WTC11 (cell line): ENCODE results near the gene SLC2A4. TPM values are rescaled to one million over a fixed set of nuclear protein-coding genes. Genes with fewer than 3 reads are reported as not detected.
A peak's percentile ranks its signal among the peaks of the same experiment; 100 is the strongest.

Experiments used
- ATAC-seq: fragments of 200-7000 bp; cut with Tn5 transposase; 2 replicates; pipeline ENCODE4 v1.10.0; 2021; ENCODE audit warnings: mild to moderate bottlenecking, moderate library complexity
- CTCF ChIA-PET: fragments of 300-600 bp; sonication (Branson Sonifier 250); formaldehyde crosslinking; loops from one replicate; lab custom pipeline; 2021; ENCODE audit warnings: antibody characterized with exemption; lab: Charles Lee
- POLR2A ChIA-PET: fragments of 350-600 bp; sonication (Branson Sonifier 250); formaldehyde crosslinking; loops from one replicate; lab custom pipeline; 2021; ENCODE audit warnings: antibody characterized with exemption; lab: Charles Lee
- DNase-seq: peaks from one replicate; pipeline ENCODE4 v3.0.0; 2021; ENCODE audit warnings: low spot score
- H3K27ac Mint-ChIP-seq: 2 replicates; pipeline ENCODE4 v1.8.0; 2021; ENCODE audit warnings: mixed read lengths
- H3K27me3 Mint-ChIP-seq: 2 replicates; pipeline ENCODE4 v1.8.0; 2021; ENCODE audit warnings: low read depth, mild to moderate bottlenecking, moderate library complexity, mixed read lengths
- H3K36me3 Mint-ChIP-seq: 2 replicates; pipeline ENCODE4 v1.8.0; 2021; ENCODE audit warnings: mixed read lengths
- H3K4me1 Mint-ChIP-seq: 2 replicates; pipeline ENCODE4 v1.8.0; 2022; ENCODE audit warnings: mixed read lengths
- H3K4me3 Mint-ChIP-seq: 2 replicates; pipeline ENCODE4 v1.8.0; 2021; ENCODE audit warnings: mild to moderate bottlenecking, moderate library complexity, mixed read lengths
- H3K9me3 Mint-ChIP-seq: 2 replicates; pipeline ENCODE4 v1.8.0; 2021; ENCODE audit warnings: mixed read lengths
- CBFB ChIP-seq: sonication (generic); formaldehyde crosslinking; IDR thresholded peaks from 2 replicates; pipeline ENCODE4 v1.8.1; 2022; ENCODE audit warnings: mild to moderate bottlenecking, low read depth, missing genetic modification reagents
- CREM ChIP-seq: sonication (generic); formaldehyde crosslinking; IDR thresholded peaks from 2 replicates; pipeline ENCODE4 v1.8.1; 2022; ENCODE audit warnings: mild to moderate bottlenecking, missing genetic modification reagents, moderate library complexity
- ESRRA ChIP-seq: sonication (generic); formaldehyde crosslinking; IDR thresholded peaks from 2 replicates; pipeline ENCODE4 v1.8.1; 2022; ENCODE audit warnings: mild to moderate bottlenecking, missing genetic modification reagents, borderline replicate concordance
- FOXP1 ChIP-seq: sonication (generic); formaldehyde crosslinking; IDR thresholded peaks from 2 replicates; pipeline ENCODE4 v1.8.0; 2022; ENCODE audit warnings: missing genetic modification reagents, mild to moderate bottlenecking, moderate library complexity, borderline replicate concordance
- KAT7 ChIP-seq: sonication (generic); formaldehyde crosslinking; IDR thresholded peaks from 2 replicates; pipeline ENCODE4 v1.8.1; 2023; ENCODE audit warnings: missing genetic modification reagents, mild to moderate bottlenecking, borderline replicate concordance
- PRRX2 ChIP-seq: fragments of 250-450 bp; sonication (Bioruptor Pico); IDR thresholded peaks from 2 replicates; pipeline ENCODE4 v1.8.0; 2021; ENCODE audit warnings: mild to moderate bottlenecking
- RORB ChIP-seq: fragments of 250-450 bp; sonication (Bioruptor Pico); IDR thresholded peaks from 2 replicates; pipeline ENCODE4 v1.9.0; 2021; ENCODE audit warnings: mild to moderate bottlenecking
- TEAD4 ChIP-seq: sonication (generic); formaldehyde crosslinking; IDR thresholded peaks from 2 replicates; pipeline ENCODE4 v1.8.0; 2022; ENCODE audit warnings: mild to moderate bottlenecking, missing genetic modification reagents
- TP53 ChIP-seq: sonication (generic); formaldehyde crosslinking; IDR thresholded peaks from 2 replicates; pipeline ENCODE4 v1.8.1; 2023; ENCODE audit warnings: mild to moderate bottlenecking, missing genetic modification reagents
- ZBTB21 ChIP-seq: sonication (generic); formaldehyde crosslinking; IDR thresholded peaks from 2 replicates; pipeline ENCODE4 v1.8.1; 2023; ENCODE audit warnings: mild to moderate bottlenecking, missing genetic modification reagents, borderline replicate concordance
- ZNF317 ChIP-seq: sonication (generic); formaldehyde crosslinking; IDR thresholded peaks from 2 replicates; pipeline ENCODE4 v1.8.1; 2023; ENCODE audit warnings: low read depth, mild to moderate bottlenecking, moderate library complexity, missing genetic modification reagents, borderline replicate concordance
- total RNA-seq: library from RNA; stranded (reverse); gene quantifications from 3 replicates; pipeline ENCODE4 v1.2.3, GENCODE V29; 2021
- TF ChIP-seq, protein P1 (sequence below): sonication (generic); formaldehyde crosslinking; IDR thresholded peaks from 2 replicates; pipeline ENCODE4 v1.8.0; 2022; ENCODE audit warnings: mild to moderate bottlenecking, missing genetic modification reagents
- TF ChIP-seq, protein P2 (sequence below): fragments of 250-450 bp; sonication (Bioruptor Pico); IDR thresholded peaks from 2 replicates; pipeline ENCODE4 v1.9.0; 2021; ENCODE audit warnings: mild to moderate bottlenecking
- TF ChIP-seq, protein P3 (sequence below): sonication (generic); formaldehyde crosslinking; IDR thresholded peaks from 2 replicates; pipeline ENCODE4 v1.8.1; 2023; ENCODE audit warnings: mild to moderate bottlenecking, missing genetic modification reagents
- TF ChIP-seq, protein P4 (sequence below): sonication (generic); formaldehyde crosslinking; IDR thresholded peaks from 2 replicates; pipeline ENCODE4 v1.8.1; 2023; ENCODE audit warnings: mild to moderate bottlenecking, moderate library complexity, missing genetic modification reagents
- TF ChIP-seq, protein P5 (sequence below): sonication (generic); formaldehyde crosslinking; IDR thresholded peaks from 2 replicates; pipeline ENCODE4 v1.8.1; 2022; ENCODE audit warnings: mild to moderate bottlenecking, moderate library complexity, missing genetic modification reagents
- TF ChIP-seq, protein P6 (sequence below): fragments of 250-450 bp; sonication (Bioruptor Pico); IDR thresholded peaks from 2 replicates; pipeline ENCODE4 v1.9.0; 2021; ENCODE audit warnings: mild to moderate bottlenecking

SLC2A4 gene
- total RNA-seq, 1 experiment from 2014 or later: 6.4 TPM

DNA sequence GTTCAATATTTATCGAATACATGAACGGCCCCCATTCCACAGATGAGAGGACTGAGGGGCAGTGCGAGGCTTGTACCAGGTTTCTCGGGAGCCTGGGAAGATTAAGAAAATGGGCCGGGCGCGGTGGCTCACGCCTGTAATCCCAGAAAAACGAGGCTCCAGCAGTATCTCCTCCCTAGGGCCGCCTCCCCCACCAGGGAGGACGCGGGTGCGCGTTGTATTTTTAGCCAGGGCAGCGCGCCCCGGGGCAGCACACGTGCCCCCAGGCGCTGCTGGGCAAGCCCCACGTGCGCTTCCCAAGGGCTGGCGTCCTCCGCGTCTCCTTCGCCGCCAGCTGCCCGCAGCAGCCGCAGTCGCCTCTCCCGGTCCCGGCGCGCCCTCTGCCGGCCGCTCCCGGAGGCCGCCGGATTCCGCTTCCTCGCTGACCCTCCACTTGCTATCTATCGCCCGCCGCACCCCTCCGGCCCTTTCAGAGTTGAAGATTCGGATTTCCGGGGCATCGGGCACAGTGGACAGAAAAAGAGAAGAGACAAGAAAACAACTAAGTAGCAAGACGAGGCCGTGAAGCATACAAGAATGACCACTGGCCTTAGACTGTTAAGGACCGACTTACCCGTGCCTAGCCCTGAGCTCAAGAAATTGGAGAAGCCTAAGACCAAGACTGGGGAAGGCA, 14.8 kb downstream of the SLC2A4 start (continued):
- TF ChIP-seq ZNF317 (CRISPR knock-in tag) (peak; percentile 27; the same call in 1 of the 2 replicates), RORB (CRISPR knock-in tag) (no peak), KAT7 (CRISPR knock-in tag) (no peak), PRRX2 (CRISPR knock-in tag) (no peak), CBFB (no peak)
- TF ChIP-seq, protein P1, sequence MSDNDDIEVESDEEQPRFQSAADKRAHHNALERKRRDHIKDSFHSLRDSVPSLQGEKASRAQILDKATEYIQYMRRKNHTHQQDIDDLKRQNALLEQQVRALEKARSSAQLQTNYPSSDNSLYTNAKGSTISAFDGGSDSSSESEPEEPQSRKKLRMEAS (CRISPR knock-in tag): peak; percentile 96
- TF ChIP-seq, protein P2, sequence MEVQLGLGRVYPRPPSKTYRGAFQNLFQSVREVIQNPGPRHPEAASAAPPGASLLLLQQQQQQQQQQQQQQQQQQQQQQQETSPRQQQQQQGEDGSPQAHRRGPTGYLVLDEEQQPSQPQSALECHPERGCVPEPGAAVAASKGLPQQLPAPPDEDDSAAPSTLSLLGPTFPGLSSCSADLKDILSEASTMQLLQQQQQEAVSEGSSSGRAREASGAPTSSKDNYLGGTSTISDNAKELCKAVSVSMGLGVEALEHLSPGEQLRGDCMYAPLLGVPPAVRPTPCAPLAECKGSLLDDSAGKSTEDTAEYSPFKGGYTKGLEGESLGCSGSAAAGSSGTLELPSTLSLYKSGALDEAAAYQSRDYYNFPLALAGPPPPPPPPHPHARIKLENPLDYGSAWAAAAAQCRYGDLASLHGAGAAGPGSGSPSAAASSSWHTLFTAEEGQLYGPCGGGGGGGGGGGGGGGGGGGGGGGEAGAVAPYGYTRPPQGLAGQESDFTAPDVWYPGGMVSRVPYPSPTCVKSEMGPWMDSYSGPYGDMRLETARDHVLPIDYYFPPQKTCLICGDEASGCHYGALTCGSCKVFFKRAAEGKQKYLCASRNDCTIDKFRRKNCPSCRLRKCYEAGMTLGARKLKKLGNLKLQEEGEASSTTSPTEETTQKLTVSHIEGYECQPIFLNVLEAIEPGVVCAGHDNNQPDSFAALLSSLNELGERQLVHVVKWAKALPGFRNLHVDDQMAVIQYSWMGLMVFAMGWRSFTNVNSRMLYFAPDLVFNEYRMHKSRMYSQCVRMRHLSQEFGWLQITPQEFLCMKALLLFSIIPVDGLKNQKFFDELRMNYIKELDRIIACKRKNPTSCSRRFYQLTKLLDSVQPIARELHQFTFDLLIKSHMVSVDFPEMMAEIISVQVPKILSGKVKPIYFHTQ: no peak
- TF ChIP-seq, protein P3, sequence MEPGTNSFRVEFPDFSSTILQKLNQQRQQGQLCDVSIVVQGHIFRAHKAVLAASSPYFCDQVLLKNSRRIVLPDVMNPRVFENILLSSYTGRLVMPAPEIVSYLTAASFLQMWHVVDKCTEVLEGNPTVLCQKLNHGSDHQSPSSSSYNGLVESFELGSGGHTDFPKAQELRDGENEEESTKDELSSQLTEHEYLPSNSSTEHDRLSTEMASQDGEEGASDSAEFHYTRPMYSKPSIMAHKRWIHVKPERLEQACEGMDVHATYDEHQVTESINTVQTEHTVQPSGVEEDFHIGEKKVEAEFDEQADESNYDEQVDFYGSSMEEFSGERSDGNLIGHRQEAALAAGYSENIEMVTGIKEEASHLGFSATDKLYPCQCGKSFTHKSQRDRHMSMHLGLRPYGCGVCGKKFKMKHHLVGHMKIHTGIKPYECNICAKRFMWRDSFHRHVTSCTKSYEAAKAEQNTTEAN: peak; percentile 81; the same call in 1 of the 2 replicates
- TF ChIP-seq, protein P4, sequence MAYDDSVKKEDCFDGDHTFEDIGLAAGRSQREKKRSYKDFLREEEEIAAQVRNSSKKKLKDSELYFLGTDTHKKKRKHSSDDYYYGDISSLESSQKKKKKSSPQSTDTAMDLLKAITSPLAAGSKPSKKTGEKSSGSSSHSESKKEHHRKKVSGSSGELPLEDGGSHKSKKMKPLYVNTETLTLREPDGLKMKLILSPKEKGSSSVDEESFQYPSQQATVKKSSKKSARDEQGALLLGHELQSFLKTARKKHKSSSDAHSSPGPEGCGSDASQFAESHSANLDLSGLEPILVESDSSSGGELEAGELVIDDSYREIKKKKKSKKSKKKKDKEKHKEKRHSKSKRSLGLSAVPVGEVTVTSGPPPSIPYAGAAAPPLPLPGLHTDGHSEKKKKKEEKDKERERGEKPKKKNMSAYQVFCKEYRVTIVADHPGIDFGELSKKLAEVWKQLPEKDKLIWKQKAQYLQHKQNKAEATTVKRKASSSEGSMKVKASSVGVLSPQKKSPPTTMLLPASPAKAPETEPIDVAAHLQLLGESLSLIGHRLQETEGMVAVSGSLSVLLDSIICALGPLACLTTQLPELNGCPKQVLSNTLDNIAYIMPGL (CRISPR knock-in tag): peak; percentile 92

DNA sequence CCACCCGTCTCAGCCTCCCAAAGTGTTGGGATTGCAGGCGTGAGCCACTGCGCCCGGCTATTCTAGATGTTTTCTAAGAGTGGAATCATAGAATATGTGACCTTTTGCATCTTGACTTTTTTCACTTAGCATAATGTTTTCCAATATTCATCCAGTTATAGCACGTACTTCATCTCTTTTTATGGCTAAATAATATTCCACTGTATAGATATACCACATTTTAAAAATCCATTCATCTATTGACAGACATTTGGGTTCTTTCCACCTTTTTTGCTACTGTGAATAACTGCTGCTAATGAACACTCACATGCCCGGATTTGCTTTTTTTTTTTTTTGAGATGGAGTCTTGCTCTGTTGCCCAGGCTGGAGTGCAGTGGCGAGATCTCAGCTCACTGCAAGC, 22.7 kb downstream of the SLC2A4 start:
- peaks cover 38% of the 10 kb centered on the region for H3K27me3 Mint-ChIP-seq
- TF ChIP-seq ZBTB21 (CRISPR knock-in tag) (no peak), TEAD4 (CRISPR knock-in tag) (no peak), ESRRA (CRISPR knock-in tag) (no peak), TP53 (CRISPR knock-in tag) (no peak), CREM (no peak), FOXP1 (CRISPR knock-in tag) (no peak)
- TF ChIP-seq, protein P5, sequence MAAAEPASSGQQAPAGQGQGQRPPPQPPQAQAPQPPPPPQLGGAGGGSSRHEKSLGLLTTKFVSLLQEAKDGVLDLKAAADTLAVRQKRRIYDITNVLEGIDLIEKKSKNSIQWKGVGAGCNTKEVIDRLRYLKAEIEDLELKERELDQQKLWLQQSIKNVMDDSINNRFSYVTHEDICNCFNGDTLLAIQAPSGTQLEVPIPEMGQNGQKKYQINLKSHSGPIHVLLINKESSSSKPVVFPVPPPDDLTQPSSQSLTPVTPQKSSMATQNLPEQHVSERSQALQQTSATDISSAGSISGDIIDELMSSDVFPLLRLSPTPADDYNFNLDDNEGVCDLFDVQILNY (CRISPR knock-in tag): no peak
- TF ChIP-seq, protein P6, sequence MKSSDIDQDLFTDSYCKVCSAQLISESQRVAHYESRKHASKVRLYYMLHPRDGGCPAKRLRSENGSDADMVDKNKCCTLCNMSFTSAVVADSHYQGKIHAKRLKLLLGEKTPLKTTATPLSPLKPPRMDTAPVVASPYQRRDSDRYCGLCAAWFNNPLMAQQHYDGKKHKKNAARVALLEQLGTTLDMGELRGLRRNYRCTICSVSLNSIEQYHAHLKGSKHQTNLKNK (CRISPR knock-in tag): no peak
- no peak overlapping the region for H3K4me3 Mint-ChIP-seq
- no peak overlapping the region for H3K27ac Mint-ChIP-seq
- DNase-seq: no peak
- POLR2A ChIA-PET: no interaction called here
- CTCF ChIA-PET: no interaction called here
- H3K4me1 Mint-ChIP-seq: peaks cover 4% of the 10 kb centered on the region
- H3K9me3 Mint-ChIP-seq: peaks cover 4% of the 10 kb centered on the region
- no peak for ATAC-seq
- H3K36me3 Mint-ChIP-seq: peaks cover 1% of the 10 kb centered on the region
